GM12878 (cell line): ENCODE results near the gene SYNDIG1. TPM values are rescaled to one million over a fixed set of nuclear protein-coding genes. Genes with fewer than 3 reads are reported as not detected.

ENCODE experiments used
- ATAC-seq: fragments of 200-7000 bp; cut with Tn5 transposase; 3 replicates; pipeline ENCODE4 v1.9.1; 2020; ENCODE audit warnings: mild to moderate bottlenecking, moderate library complexity
- BruUV-seq: library from RNA; stranded (reverse); fragments of 400-500 nt; replicated peaks from 2 replicates; lab custom pipeline; 2021; lab: Mats Ljungman, UMichigan
- CTCF ChIA-PET: fragments of 300-600 bp; sonication (Branson Sonifier 250); formaldehyde crosslinking; extraction: SDS; loops from one replicate; lab custom pipeline; 2021; ENCODE audit warnings: inconsistent platforms; lab: Yijun Ruan, JAX
- POLR2A ChIA-PET: fragments of 350-600 bp; formaldehyde crosslinking; extraction: SDS; loops from one replicate; lab custom pipeline; 2021; ENCODE audit warnings: inconsistent platforms; lab: Charles Lee
- RAD21 ChIA-PET: fragments of 300-600 bp; sonication (Branson Sonifier 250); formaldehyde crosslinking; loops from one replicate; lab custom pipeline; 2023; ENCODE audit warnings: antibody characterized with exemption; ENCODE audit not compliant: unreplicated experiment; lab: Charles Lee
- SMC1A ChIA-PET: fragments of 300-600 bp; sonication (Branson Sonifier 250); formaldehyde crosslinking; loops from one replicate; lab custom pipeline; 2023; ENCODE audit not compliant: unreplicated experiment, uncharacterized antibody; lab: Charles Lee
- DNase-seq: peaks from one replicate; pipeline ENCODE4 v3.0.0-alpha.2; 2011; ENCODE audit warnings: low read depth, low spot score
- FAIRE-seq: peaks from 3 replicates; lab custom pipeline; 2011; peaks lifted over from hg19 to GRCh38; lab: Jason Lieb, UNC
- H2AFZ ChIP-seq: 2 replicates; pipeline ENCODE4 v1.6.0; 2011; ENCODE audit warnings: low read depth, low read length, control low read depth; ENCODE audit not compliant: control insufficient read depth
- H3K27ac ChIP-seq: 2 replicates; pipeline ENCODE4 v1.5.1; 2011; ENCODE audit warnings: control low read depth; ENCODE audit not compliant: control insufficient read depth, insufficient read depth
- H3K27me3 ChIP-seq, 2 experiments: replicated peaks in 1 of 2; 2 replicates each; pipeline versions ENCODE4 v1.6.0 to v1.6.1; 2011; ENCODE audit warnings: low read length in 1 of 2; ENCODE audit not compliant: control insufficient read depth in 2 of 2, insufficient read depth in 2 of 2
- H3K36me3 ChIP-seq, 2 experiments: 2 replicates each; pipeline ENCODE4 v1.5.1; 2011; ENCODE audit warnings: low read length in 1 of 2; ENCODE audit not compliant: control insufficient read depth in 2 of 2, insufficient read depth in 2 of 2
- H3K4me1 ChIP-seq: 2 replicates; pipeline ENCODE4 v1.6.1; 2011; ENCODE audit warnings: mild to moderate bottlenecking, low read length, moderate library complexity, mixed read lengths; ENCODE audit not compliant: control insufficient read depth, insufficient read depth
- H3K4me2 ChIP-seq: 2 replicates; pipeline ENCODE4 v1.6.0; 2011; ENCODE audit warnings: control low read depth; ENCODE audit not compliant: control insufficient read depth, insufficient read depth
- H3K4me3 ChIP-seq: fragments of 200-600 bp; sonication (generic); 2 replicates; pipeline ENCODE4 v1.5.1; 2016
- H3K79me2 ChIP-seq: 2 replicates; pipeline ENCODE4 v1.6.0; 2011; ENCODE audit warnings: low read length; ENCODE audit not compliant: control insufficient read depth, insufficient read depth
- H3K9ac ChIP-seq: 2 replicates; pipeline ENCODE4 v1.8.0; 2011; ENCODE audit warnings: low read length, control low read depth, mixed read lengths; ENCODE audit not compliant: control insufficient read depth, insufficient read depth
- H3K9me3 ChIP-seq: replicated peaks from 3 replicates; pipeline ENCODE4 v1.5.1; 2011; ENCODE audit warnings: mild to moderate bottlenecking, low read length; ENCODE audit not compliant: control insufficient read depth, insufficient read depth
- H4K20me1 ChIP-seq: 2 replicates; pipeline ENCODE4 v1.6.0; 2011; ENCODE audit not compliant: control insufficient read depth, insufficient read depth
- CEBPB ChIP-seq, 2 experiments: fragments of 150-350 bp in 1 of 2; IDR thresholded peaks; 2 replicates each; pipeline ENCODE4 v1.6.1; 2012 to 2014; ENCODE audit warnings: low read depth in 2 of 2, low read length in 2 of 2, borderline replicate concordance in 1 of 2, inconsistent platforms in 1 of 2
- E2F4 ChIP-seq: IDR thresholded peaks from 2 replicates; pipeline ENCODE4 v1.6.1; 2012; ENCODE audit warnings: low read depth, low read length, improper control_type of control experiment
- FOS ChIP-seq: IDR thresholded peaks from 3 replicates; pipeline ENCODE4 v1.6.1; 2011; ENCODE audit warnings: borderline replicate concordance; ENCODE audit not compliant: insufficient read length; ENCODE audit errors: extremely low read depth
- FOXM1 ChIP-seq: IDR thresholded peaks from 2 replicates; pipeline ENCODE4 v1.6.1; 2012; ENCODE audit warnings: low read depth, mild to moderate bottlenecking, inconsistent platforms, low read length, moderate library complexity
- HDAC6 ChIP-seq: fragments of 200-600 bp; sonication (generic); IDR thresholded peaks from one replicate; pipeline ENCODE4 v1.8.0; 2017; ENCODE audit warnings: antibody characterized with exemption; ENCODE audit not compliant: unreplicated experiment
- PML ChIP-seq: IDR thresholded peaks from 2 replicates; pipeline ENCODE4 v1.6.1; 2012; ENCODE audit warnings: low read length, inconsistent platforms
- SPI1 ChIP-seq: IDR thresholded peaks from 2 replicates; pipeline ENCODE4 v1.6.1; 2011; ENCODE audit warnings: low read depth, mild to moderate bottlenecking, low read length, moderate library complexity, borderline replicate concordance; ENCODE audit not compliant: insufficient read depth
- SRF ChIP-seq, 2 experiments: IDR thresholded peaks; 2 replicates each; pipeline ENCODE4 v1.6.1; 2011; ENCODE audit warnings: low read depth in 2 of 2, low read length in 2 of 2, mild to moderate bottlenecking in 1 of 2, moderate library complexity in 1 of 2
- STAT1 ChIP-seq: fragments of 450-650 bp; conservative IDR thresholded peaks from 2 replicates; pipeline ENCODE4 v1.6.1; 2014; ENCODE audit warnings: antibody characterized with exemption, mild to moderate bottlenecking
- ZBTB11 ChIP-seq: fragments of 450-650 bp; formaldehyde crosslinking; IDR thresholded peaks from 2 replicates; pipeline ENCODE4 v1.5.0; 2022; ENCODE audit warnings: mild to moderate bottlenecking, missing genetic modification characterization
- ZNF384 ChIP-seq: IDR thresholded peaks from 2 replicates; pipeline ENCODE4 v1.6.1; 2012; ENCODE audit warnings: low read depth, mild to moderate bottlenecking, low read length, improper control_type of control experiment, borderline replicate concordance
- ZNF687 ChIP-seq: fragments of 450-650 bp; IDR thresholded peaks from 2 replicates; pipeline ENCODE4 v1.6.1; 2017; ENCODE audit warnings: mild to moderate bottlenecking, moderate library complexity
- WGBS: methylation state at CpG from one replicate; pipeline ENCODE4 v1.1.6; 2016; ENCODE audit warnings: low lambda C conversion rate; ENCODE audit not compliant: insufficient replicate concordance, insufficient coverage; ENCODE audit errors: missing lambda C conversion rate; 5-methylcytosine and 5-hydroxymethylcytosine counted together
- in situ Hi-C: fragments of 300-500 bp; cut with MboI; formaldehyde crosslinking; loops from 9 replicates; pipeline ENCODE4 v1.14.3; 2018; ENCODE audit warnings: mixed read lengths
- intact Hi-C: fragments of 100-400 bp; cut with micrococcal nuclease; formaldehyde crosslinking; loops from one replicate; pipeline ENCODE4 v1.14.2; 2022; ENCODE audit not compliant: unreplicated experiment
- polyA plus RNA-seq, 11 experiments: library from polyadenylated mRNA; depleted of rRNA in 4 of 11; unstranded in 6 of 11; stranded (reverse) in 5 of 11; fragments of >200 nt; fragmentation: Nextera tagmentation in 4 of 11; fragmentation: Illumina TruSeq in 1 of 11; extraction: Ambion mirVana in 4 of 11; extraction: Trizol in 1 of 11; gene quantifications; 1 replicate in 1 of 11; 2 replicates in 10 of 11; pipeline versions ENCODE4 v1.2.1 to v1.2.3, GENCODE V29; 2011 to 2016; ENCODE audit warnings: inconsistent platforms in 2 of 11, missing spikeins in 2 of 11, low read depth in 1 of 11
- total RNA-seq, 4 experiments: library from RNA; depleted of rRNA in 3 of 4; stranded (reverse); fragments of >200 nt in 3 of 4; fragmentation: Illumina TruSeq in 1 of 4; extraction: Trizol in 1 of 4; gene quantifications; 2 replicates each; pipeline versions ENCODE4 v1.2.1 to v1.2.3, GENCODE V29; 2013 to 2021

SYNDIG1 gene
- total and polyA plus RNA-seq, 10 of the 15 experiments (the other 5 are each of a cell fraction or from before 2014, with no cell fraction given) = not detected

- TF ChIP-seq ZBTB11 (CRISPR knock-in tag) (no peak), HDAC6 (no peak)
Observed at GRCh38 chr20:24573557-24573956, 104.1 kb downstream of the SYNDIG1 start (continued).

GRCh38 chr20:24574307-24574706 is 104.9 kb downstream of the SYNDIG1 start:
- Histone ChIP-seq H3K27ac (no peak overlapping the region), H3K9me3 (no peaks in the 10 kb centered on the region), H3K4me3 (no peak overlapping the region), H3K4me1 (no peaks in the 10 kb centered on the region), H4K20me1 (no peaks in the 10 kb centered on the region), H3K36me3 (no peaks in the 10 kb centered on the region), H3K4me2 (no peak overlapping the region), H3K79me2 (no peaks in the 10 kb centered on the region), H3K27me3 (no peaks in the 10 kb centered on the region), H3K9ac (no peak overlapping the region), H2AFZ (no peak overlapping the region)
- CTCF ChIA-PET = no interaction called here
- POLR2A ChIA-PET = no interaction called here
- FAIRE-seq = no peak
- intact Hi-C loops = no loop called here
- SMC1A ChIA-PET = no interaction called here
- in situ Hi-C loops = no loop called here
- TF ChIP-seq SPI1 (no peak), SRF (IDR thresholded peaks at IDR 0.05; ENCODE audit: low read depth in 2 of 2, low read length in 2 of 2) (no peak), STAT1 (no peak), E2F4 (no peak), CEBPB (IDR thresholded peaks at IDR 0.05; ENCODE audit: borderline replicate concordance in 1 of 2, low read depth in 2 of 2, low read length in 2 of 2) (no peak), ZNF384 (no peak), PML (no peak), FOS (no peak), ZNF687 (no peak), FOXM1 (no peak)
- RAD21 ChIA-PET = no interaction called here
- 7% methylated on average over 2 of the region's 2 CpGs for WGBS
- no TSS peak for BruUV-seq
- no peak for DNase-seq
- no peak for ATAC-seq
